ENCODE data around the gene KRAS.

Gene KRAS

DNA sequence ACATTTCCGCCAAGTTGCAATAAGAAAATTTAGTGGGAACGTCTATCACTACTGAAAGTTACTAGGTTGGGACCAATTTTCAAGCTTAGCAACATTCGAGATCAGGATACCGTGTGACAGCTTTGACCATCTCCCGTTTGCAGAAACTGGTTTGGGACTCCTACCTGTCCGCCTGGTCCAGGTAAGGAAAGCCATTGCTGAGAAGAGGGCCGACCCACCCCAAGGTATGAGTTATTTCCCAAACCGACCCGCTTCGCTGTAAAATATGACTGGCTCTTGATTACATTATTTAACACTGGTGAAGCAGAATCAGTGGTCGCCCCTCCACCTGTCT, 56.0 kb downstream of the KRAS start:
- no peak for DNase-seq

DNA sequence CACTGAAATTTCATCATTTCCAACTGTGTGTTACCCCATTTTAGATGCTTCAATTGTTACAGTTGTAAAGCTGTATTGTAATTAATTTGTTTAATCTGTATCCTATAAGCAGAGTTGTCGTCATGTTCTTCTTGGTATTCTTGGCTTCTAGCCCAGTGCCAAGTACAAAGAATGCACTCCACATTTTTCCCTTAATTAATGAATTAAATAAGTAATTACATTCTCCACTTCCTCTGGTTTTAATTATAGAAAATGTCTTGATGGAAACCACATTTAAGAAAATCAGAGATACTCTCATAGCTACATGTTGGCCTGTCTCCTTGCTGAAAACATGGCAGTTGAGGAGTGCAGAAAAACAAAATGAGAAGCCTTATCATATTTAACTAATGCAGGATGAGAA, 56.5 kb downstream of the KRAS start:
- peak; percentile 87 for DNase-seq

DNA sequence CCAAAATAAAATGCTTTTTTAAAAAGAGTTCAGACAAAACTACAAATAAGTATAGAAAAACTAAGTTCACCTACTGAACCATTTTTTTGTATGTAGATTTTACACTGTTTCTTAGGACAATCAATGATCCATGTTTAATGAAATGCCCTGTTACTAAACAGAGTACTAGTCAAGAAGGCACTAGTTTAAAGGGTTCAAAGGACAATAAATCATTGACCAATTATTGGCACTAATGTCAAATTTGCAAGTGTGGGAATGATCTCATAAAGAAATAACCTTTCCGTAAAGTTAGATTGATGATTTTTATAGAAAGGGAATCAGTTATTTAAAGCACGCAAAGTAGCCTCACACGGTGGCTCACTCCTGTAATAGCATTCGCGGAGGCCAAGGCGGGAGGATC, 59.9 kb downstream of the KRAS start:
- no peak for DNase-seq

DNA sequence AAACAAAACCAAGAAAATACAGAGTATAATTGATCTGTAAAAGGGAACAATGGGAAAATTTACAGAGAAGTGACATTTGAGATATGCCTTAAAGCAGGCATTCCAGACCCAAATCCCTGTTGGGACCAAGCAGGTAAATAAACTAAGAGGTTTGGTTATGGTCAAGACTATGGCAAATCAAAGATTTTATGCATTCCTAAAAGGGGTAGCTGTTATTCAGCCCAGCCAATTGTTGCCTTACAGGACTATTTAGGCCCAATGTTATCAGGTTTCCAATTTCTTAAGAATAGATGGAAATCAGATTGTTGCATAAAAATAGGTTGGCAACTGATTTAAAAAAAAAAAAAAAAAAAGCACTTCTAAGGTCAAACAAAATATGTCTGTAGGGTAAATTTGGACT, 61.1 kb downstream of the KRAS start:
- DNase-seq, result no peak

DNA sequence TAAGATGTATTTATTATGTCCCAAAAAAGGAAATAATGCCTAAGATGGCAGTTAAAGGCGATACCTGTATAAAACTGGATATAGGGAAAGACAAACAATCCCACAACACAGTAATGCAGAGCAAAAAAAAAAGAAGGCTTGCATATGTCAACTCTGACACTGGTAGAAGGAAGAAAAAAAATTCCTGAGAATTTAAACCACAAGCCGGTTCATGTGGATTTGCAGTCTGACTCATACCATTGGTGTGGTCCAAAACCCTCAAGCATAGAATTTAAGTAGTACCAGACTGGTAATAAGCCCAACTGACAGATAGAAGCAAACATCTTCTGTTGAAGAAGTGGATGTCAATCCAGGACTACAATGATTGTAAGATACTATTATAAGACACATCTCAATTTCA, 62.9 kb downstream of the KRAS start:
- DNase-seq, result no peak

DNA sequence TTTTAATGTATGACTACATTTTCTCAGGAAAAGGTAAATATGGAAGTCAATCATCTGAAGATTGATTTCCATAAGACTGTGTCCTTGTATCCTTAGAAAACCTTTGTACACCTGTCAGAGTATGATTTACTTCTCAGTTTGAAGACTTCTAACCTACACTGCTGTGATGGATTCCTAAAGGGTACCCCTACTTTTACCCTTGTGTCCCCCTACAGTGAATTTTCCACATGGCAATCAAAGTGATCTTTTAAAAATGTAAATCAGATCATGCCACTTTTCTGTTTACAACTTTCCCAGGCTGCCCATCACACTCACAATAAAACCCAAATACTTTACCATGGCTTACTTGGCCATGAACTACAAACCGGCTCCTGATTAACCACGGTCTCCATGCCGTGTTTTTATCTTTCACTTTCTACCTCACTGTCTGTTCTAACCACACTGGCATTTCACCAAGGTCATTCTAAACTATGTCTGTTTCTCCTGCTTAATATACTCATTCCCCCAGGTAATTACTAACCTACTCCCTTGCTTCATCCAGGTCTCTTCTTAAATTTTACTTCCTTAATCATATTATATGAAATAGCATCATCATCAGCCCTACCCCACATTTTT, 63.8 kb downstream of the KRAS start:
- DNase-seq, result no peak

DNA sequence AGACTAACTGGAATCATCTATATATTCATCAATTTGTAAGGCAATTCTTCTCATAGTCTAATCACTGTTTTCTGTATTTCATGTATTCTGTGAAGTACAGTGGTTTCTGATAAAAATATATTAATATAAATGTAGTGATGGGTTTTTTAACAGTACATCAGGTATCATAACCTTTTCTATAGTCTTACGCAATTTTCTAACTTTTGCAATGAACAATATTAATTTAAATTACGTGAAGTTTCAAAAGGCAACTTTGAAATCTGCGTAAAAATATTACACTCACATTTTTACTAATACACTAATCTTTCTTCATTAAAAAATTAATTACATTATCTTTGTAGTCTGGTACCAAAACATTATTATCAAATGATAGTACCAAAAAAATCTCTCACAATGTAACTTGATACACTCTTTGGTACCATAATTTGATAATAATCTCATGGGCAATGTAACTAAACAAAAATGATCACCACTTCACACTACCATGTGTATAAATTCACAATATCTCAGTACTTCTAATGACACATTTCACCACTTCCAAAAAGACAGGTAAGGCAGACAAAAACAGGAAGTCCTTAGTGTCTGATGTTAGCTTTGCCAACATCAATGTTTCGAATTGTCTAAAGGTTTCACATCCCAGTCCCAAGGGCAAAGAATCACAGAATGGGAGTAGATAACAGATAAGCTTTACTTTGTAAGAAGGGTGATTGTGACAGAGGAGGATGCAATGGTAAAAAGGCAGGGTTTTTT, 64.5 kb downstream of the KRAS start:
- no peak for DNase-seq

DNA sequence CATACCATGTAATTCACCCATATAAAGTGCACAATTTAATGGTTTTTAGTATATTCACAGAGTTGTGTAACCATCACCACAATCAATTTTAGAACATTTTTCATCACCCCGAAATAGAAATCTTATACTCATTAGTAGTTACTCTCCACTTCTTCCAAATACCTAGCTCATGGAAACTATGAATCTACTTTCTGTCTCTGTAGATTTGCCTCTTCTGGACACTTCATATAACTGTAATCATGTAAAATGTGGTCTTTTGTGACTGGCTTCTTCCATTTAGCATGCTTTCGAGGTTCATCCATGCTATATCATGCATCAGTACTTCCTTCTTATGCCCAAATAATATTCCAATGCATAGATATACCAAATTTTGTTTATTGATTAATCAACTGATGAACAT, 66.6 kb downstream of the KRAS start:
- DNase-seq, result no peak

DNA sequence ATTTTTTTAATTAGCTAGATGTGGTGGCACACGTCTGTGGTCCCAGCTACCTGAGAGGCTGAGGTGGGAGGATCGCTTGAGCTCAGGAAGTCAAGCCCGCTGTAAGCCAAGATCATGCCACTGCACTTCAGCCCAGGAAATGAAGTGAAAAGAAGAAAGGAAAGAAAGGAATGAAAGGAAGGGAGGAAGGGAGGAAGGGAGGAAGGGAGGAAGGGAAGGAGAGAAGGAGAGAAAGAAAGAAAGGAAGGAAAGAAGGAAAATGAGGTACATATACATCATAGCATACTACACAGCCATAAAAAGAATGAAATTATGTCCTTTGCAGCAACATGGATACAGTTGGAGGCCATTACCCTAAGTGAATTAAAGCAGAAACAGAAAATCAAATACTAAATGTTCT, 68.0 kb downstream of the KRAS start:
- no peak for DNase-seq

DNA sequence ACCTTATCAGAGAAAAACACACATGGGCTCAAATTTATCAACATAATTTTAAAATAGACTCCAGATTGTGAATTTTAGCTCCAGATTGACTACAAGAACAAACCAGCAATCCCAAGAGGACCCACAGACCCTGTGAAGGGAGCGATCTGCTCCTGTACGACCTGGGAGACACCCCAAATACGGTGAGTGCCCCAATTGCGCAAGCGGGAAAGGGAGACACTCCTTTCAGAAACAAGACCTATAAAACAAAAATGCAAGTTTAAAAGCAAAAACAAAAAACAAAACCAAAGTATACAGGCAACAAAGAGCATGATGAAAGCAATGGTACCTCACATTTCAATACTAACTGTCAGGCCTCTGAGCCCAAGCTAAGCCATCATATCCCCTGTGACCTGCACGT, 87.9 kb downstream of the KRAS start:
- no peak for DNase-seq

DNA sequence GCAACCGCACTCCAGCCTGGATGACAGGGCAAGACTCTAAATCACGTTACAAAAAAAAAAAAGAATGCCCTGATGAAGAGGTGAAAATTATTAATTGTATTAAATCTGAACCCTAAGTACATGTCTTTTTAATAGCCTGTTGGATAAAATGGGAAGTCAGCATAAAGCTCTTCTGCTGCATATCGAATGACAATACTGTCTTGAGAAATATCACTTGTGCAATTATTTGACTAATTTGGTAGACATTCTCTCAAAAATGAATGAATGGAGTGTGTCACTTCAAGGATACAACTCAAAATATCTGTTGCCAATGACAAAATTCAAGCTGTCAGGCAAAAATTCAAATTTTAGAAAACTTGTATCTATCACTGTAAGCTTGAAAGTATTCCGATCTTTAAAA, 94.7 kb downstream of the KRAS start:
- DNase-seq, result no peak

DNA sequence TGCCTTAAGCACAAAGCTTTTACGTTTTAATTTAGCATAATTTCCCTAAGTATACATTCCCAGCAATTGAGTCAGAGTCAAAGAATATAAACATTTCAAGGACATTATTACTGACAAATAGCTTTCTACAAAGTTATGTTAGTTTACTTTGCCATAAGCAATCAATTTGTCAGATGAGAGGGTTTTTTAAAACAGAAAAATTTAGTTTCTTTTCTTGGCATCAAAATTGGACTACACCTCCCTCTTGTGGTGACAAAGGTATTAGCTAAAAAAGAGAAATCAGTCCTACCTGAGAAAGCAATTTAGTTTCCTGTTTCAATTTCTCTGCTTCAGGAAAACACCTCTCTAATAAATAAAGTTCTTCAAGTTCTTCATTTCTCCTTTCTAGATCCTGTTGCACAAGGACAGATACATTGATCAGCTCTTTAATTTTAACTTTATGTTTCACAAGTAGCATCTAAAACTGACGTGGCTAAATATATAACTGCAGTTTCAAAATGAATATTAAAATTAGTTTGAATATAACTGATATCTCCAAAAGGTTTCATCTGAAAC, 95.6 kb downstream of the KRAS start:
- DNase-seq, result peak; percentile 97

Measured in DMS53 (cell line).